ENCODE data around the gene GALM.

The GALM gene

DNA sequence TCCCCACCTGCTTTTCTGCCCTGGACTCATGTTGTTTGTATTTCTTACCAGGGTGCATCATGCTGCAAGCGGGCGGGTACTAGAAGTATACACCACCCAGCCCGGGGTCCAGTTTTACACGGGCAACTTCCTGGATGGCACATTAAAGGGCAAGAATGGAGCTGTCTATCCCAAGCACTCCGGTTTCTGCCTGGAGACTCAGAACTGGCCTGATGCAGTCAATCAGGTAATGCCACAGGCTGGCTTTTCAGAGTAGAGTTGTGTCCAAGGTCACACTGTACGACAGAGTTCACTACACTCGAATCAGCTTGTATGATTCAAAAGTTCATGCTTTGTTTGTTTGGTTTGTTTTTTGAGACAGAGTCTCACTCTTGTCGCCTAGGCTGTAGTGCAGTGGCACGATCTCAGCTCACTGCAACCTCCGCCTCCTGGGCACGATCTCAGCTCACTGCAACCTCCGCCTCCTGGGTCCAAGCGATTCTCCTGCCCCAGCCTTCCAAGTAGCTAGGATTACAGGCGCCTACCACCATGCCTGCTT is 65.8 kb downstream of the GALM start (continued):
- TF ChIP-seq, protein P1, sequence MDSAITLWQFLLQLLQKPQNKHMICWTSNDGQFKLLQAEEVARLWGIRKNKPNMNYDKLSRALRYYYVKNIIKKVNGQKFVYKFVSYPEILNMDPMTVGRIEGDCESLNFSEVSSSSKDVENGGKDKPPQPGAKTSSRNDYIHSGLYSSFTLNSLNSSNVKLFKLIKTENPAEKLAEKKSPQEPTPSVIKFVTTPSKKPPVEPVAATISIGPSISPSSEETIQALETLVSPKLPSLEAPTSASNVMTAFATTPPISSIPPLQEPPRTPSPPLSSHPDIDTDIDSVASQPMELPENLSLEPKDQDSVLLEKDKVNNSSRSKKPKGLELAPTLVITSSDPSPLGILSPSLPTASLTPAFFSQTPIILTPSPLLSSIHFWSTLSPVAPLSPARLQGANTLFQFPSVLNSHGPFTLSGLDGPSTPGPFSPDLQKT (IDR thresholded peaks at IDR 0.05; ENCODE audit: borderline replicate concordance, low read depth, low read length), result no peak
- TF ChIP-seq ZSCAN30 (tag by site-specific recombination; IDR thresholded peaks at IDR 0.05), result no peak

DNA sequence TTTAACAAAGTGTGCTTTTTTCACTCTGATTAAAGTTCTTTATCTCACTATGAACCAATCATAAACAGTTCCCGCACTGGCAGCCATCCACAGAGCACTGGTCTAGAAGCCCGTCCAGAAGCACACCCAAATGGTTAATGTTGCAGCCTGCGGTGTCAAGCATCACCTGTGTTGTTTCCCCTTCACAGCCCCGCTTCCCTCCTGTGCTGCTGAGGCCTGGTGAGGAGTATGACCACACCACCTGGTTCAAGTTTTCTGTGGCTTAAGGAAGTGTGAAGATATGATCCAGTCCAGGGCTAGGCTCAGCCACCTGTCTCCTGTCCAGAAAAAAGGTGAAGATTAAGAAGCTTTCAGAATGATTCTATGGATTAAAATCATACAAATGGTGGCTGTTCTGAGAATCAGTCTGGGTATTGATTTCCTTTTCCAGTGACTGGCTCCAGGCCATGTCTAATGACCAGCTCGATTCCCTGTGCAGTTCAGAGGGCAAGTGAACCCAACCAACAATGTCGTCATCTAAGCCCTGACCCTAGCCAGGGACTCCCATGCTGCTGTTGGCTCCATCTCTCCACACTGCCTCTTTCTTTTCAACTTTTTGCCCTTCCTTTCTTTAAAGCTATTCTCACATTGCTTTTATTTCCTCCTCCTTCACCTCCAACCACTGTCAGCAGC is 67.5 kb downstream of the GALM start:
- CTCF ChIA-PET, result interaction anchor here (0.6 to 2.9 kb wide), 7 partner anchors 9 to 197 kb away, joined by 3 to 9 read pairs (median 5); no protein-coding TSS in a partner anchor
- Histone ChIP-seq H3K27ac (ENCODE audit: extremely low read depth, low read depth, low read length) (no peak overlapping the region), H3K4me3 (ENCODE audit: low read depth, low read length) (no peak overlapping the region), H3K36me3 (ENCODE audit: control insufficient read depth in 2 of 2, insufficient read depth in 1 of 2, low read length in 2 of 2) (peaks cover 6 to 49% of the 10 kb centered on the region in 2 experiments; a peak in 2 of 3 replicates), H3K9me3 (ENCODE audit: control insufficient read depth, insufficient read depth, low read depth, low read length) (no peaks in the 10 kb centered on the region), H3K4me1 (ENCODE audit: control insufficient read depth, insufficient read depth, low read length) (no peaks in the 10 kb centered on the region)
- POLR2A ChIA-PET, result interaction anchor here (0.6 to 4.3 kb wide), 3 partner anchors 18 to 655 kb away, joined by 3 to 31 read pairs (median 4); partner anchors contain the start of gene SRSF7
- TF ChIP-seq ZNF354C (tag by site-specific recombination; IDR thresholded peaks at IDR 0.05; ENCODE audit: borderline replicate concordance, low read depth) (no peak), ZNF843 (tag by site-specific recombination; IDR thresholded peaks at IDR 0.05) (no peak), HOXA7 (CRISPR knock-in tag; IDR thresholded peaks at IDR 0.05; ENCODE audit: borderline replicate concordance) (no peak), ZNF138 (tag by site-specific recombination; IDR thresholded peaks at IDR 0.05; ENCODE audit: borderline replicate concordance) (no peak), FEZF1 (tag by site-specific recombination; IDR thresholded peaks at IDR 0.05) (no peak), ZNF202 (tag by site-specific recombination; IDR thresholded peaks at IDR 0.05; ENCODE audit: borderline replicate concordance) (no peak), ZNF621 (tag by site-specific recombination; IDR thresholded peaks at IDR 0.05) (no peak), GLIS1 (tag by site-specific recombination; IDR thresholded peaks at IDR 0.05) (no peak), ZNF174 (tag by site-specific recombination; IDR thresholded peaks at IDR 0.05) (no peak), HOXD13 (CRISPR knock-in tag; IDR thresholded peaks at IDR 0.05; ENCODE audit: borderline replicate concordance) (no peak), ZNF610 (tag by site-specific recombination; IDR thresholded peaks at IDR 0.05; ENCODE audit: borderline replicate concordance) (no peak), ZNF404 (tag by site-specific recombination; IDR thresholded peaks at IDR 0.05) (no peak), SETDB1 (IDR thresholded peaks at IDR 0.05; ENCODE audit: insufficient read length, low read length) (no peak), KLF1 (tag by site-specific recombination; IDR thresholded peaks at IDR 0.05) (no peak), REPIN1 (tag by site-specific recombination; IDR thresholded peaks at IDR 0.05; ENCODE audit: low read depth) (no peak), ZSCAN30 (tag by site-specific recombination; IDR thresholded peaks at IDR 0.05) (no peak), ZNF561 (tag by site-specific recombination; IDR thresholded peaks at IDR 0.05; ENCODE audit: borderline replicate concordance) (no peak)
- TF ChIP-seq, protein P2, sequence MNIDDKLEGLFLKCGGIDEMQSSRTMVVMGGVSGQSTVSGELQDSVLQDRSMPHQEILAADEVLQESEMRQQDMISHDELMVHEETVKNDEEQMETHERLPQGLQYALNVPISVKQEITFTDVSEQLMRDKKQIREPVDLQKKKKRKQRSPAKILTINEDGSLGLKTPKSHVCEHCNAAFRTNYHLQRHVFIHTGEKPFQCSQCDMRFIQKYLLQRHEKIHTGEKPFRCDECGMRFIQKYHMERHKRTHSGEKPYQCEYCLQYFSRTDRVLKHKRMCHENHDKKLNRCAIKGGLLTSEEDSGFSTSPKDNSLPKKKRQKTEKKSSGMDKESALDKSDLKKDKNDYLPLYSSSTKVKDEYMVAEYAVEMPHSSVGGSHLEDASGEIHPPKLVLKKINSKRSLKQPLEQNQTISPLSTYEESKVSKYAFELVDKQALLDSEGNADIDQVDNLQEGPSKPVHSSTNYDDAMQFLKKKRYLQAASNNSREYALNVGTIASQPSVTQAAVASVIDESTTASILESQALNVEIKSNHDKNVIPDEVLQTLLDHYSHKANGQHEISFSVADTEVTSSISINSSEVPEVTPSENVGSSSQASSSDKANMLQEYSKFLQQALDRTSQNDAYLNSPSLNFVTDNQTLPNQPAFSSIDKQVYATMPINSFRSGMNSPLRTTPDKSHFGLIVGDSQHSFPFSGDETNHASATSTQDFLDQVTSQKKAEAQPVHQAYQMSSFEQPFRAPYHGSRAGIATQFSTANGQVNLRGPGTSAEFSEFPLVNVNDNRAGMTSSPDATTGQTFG (tag by site-specific recombination; IDR thresholded peaks at IDR 0.05; ENCODE audit: borderline replicate concordance), result no peak
- TF ChIP-seq, protein P3, sequence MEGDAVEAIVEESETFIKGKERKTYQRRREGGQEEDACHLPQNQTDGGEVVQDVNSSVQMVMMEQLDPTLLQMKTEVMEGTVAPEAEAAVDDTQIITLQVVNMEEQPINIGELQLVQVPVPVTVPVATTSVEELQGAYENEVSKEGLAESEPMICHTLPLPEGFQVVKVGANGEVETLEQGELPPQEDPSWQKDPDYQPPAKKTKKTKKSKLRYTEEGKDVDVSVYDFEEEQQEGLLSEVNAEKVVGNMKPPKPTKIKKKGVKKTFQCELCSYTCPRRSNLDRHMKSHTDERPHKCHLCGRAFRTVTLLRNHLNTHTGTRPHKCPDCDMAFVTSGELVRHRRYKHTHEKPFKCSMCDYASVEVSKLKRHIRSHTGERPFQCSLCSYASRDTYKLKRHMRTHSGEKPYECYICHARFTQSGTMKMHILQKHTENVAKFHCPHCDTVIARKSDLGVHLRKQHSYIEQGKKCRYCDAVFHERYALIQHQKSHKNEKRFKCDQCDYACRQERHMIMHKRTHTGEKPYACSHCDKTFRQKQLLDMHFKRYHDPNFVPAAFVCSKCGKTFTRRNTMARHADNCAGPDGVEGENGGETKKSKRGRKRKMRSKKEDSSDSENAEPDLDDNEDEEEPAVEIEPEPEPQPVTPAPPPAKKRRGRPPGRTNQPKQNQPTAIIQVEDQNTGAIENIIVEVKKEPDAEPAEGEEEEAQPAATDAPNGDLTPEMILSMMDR (tag by site-specific recombination; IDR thresholded peaks at IDR 0.05), result no peak
